ENCODE results near the gene SMARCAL1.

The SMARCAL1 gene

DNA sequence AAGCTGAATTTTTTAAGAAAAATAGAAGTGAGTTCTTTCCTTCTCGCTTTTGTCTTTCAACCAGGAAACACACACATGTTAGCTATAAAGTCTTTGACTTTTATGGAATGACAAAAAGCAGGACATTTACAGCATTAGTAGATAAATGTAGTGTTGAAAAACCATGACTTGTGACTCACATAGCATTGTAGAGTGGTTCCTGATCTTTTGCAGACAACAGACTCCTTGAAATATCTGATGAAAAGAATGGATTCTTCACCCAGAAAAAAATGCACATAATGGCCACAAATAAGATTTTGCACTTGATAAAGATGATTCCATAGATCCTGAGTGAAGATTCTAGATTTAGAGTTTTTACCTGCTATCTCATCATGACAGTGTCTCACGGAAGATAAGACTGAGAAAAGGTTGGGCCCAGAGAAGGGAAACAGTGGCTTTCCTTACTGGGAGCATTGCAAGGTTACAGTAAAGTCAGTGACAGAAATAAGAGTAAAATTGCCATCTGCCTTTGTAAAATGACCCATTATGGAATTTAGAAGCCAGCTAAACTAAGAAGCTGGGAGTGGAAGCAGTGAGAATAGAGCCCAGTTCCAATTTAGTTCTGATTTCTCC, 14.0 kb downstream of the SMARCAL1 start:
- no peak overlapping the region for H3K4me3 ChIP-seq (ENCODE audit: low read depth, low read length)
- TF ChIP-seq, protein P1, sequence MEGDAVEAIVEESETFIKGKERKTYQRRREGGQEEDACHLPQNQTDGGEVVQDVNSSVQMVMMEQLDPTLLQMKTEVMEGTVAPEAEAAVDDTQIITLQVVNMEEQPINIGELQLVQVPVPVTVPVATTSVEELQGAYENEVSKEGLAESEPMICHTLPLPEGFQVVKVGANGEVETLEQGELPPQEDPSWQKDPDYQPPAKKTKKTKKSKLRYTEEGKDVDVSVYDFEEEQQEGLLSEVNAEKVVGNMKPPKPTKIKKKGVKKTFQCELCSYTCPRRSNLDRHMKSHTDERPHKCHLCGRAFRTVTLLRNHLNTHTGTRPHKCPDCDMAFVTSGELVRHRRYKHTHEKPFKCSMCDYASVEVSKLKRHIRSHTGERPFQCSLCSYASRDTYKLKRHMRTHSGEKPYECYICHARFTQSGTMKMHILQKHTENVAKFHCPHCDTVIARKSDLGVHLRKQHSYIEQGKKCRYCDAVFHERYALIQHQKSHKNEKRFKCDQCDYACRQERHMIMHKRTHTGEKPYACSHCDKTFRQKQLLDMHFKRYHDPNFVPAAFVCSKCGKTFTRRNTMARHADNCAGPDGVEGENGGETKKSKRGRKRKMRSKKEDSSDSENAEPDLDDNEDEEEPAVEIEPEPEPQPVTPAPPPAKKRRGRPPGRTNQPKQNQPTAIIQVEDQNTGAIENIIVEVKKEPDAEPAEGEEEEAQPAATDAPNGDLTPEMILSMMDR (IDR thresholded peaks at IDR 0.05; ENCODE audit: borderline replicate concordance, insufficient read depth, low read depth, low read length) = no peak

DNA sequence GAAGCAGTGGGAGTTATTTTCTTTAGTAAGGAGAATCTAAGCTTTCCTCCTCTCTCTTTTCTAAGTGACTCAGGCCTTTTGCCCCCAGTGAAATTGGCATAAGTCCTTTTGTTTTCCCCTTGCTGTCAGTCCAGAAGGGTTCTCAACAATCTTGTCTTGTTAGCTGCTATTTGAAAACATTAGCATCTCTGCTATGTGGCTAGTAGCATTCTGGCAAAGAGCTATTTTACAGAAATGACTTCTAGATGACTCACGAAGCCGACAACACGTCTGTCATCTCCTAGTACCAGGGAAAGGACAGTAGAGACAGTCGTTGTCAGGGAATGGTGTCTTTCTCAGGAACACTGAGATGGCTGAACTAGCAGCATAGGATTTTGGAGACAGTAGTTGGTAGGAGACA, 14.7 kb downstream of the SMARCAL1 start:
- TF ChIP-seq, protein P1 (IDR thresholded peaks at IDR 0.05; ENCODE audit: borderline replicate concordance, insufficient read depth, low read depth, low read length) = no peak
- no peak overlapping the region for H3K4me3 ChIP-seq (ENCODE audit: low read depth, low read length)

DNA sequence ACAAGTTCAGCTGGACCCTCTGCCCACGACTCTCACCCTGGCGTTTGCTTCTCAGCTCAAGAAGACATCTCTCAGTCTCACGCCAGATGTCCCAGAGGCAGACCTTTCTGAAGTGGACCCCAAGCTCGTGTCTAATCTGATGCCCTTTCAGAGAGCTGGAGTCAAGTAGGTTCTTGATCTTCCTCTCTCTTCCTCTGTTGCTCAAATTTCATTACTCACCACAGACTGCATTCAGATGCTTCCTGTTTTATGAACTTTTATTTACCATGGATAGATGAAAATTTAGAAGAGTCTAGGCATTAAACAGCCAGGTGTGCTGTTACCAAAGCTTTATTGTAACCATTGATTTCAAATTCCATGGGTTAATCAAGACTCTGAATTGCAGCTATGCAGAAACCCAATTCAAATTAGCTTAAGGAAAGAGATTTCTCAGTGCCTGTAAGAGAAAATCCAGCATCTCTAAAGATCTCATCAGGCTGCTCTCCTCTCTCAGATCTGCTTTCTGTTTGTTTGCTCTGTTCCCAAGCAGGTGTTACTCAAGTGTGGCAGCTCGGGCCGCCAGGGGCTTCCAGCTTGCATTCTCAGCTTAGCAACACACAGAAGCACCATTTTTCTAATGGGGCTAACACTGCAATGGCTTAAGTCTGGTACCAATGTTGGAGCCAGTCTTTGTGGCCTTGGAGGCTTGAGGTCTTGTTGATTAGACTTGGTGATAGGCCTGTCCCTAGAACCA, 16.5 kb downstream of the SMARCAL1 start:
- H3K4me3 ChIP-seq (ENCODE audit: low read depth, low read length) = no peak overlapping the region
- TF ChIP-seq, protein P1 (IDR thresholded peaks at IDR 0.05; ENCODE audit: borderline replicate concordance, insufficient read depth, low read depth, low read length) = no peak

DNA sequence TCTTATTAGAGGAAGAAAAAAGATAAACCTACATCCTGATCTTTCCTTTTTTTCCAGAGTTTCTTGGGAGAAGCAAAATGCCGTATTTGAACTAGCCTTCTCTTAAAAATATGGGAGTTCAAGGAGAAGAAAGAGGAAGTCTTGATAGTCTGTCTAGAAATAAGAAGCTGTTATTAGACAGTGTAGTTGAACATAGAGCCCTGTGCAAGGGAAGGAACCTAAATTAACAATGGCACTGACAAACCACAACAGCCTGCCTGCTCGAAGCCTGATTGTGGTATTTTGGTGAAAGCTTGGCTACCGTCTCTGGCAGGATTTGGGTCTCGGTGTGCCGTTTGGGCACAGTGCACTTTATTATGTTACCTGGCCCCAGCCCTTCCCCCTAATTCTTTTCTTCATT, 17.1 kb downstream of the SMARCAL1 start:
- TF ChIP-seq, protein P1 (IDR thresholded peaks at IDR 0.05; ENCODE audit: borderline replicate concordance, insufficient read depth, low read depth, low read length) = no peak
- no peak overlapping the region for H3K4me3 ChIP-seq (ENCODE audit: low read depth, low read length)

DNA sequence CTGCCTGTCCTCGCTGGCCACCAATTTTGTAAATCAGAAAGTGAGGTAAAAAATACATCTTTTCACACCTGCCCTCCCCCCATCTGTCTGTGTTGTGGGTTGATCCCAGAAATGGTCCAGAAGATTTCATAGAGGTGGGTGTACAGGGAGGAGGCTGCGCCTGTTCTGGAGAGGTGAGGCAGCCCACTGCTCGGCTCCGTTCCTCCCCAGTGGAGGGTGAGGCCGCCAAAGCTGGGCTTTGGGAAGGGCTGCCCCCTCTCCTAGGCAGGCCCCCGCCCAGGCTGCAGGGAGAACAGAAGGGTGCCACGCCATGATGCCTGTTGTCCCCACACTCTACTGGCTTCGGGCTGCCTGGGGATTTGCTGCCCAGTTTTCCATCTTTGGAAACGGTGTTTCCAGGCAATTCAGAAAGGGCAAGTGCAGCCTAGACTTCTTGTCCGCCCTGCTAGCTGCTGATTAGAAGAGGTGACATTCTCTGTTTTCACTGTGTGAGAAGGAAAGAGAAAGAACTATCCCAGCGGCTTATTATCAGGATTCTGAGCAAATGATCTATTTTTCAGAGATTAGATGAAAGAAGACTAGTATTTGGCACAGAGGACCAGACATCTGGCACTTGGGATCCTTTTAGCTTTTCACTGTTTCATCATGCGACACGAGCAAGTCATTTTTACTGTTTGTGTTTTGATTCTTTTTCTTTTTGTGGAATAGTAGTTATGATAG, 18.7 kb downstream of the SMARCAL1 start:
- no peak overlapping the region for H3K4me3 ChIP-seq (ENCODE audit: low read depth, low read length)
- TF ChIP-seq, protein P1 (IDR thresholded peaks at IDR 0.05; ENCODE audit: borderline replicate concordance, insufficient read depth, low read depth, low read length) = no peak

DNA sequence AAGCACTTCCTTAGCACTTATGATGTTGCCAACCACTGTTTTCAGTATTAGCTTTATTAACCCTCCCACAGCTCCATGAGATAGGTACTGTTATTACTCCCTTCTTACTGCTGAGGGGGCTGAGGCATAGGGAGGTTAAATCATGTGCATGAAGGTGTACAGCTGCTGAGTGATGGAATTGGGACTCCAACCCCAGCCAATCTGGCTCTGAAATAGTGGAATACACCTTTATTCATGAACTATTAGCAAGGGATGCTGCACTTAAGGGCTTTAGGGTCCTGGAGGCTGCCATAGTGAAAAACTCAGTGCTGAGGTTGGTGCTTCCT, 19.2 kb downstream of the SMARCAL1 start:
- TF ChIP-seq, protein P1 (IDR thresholded peaks at IDR 0.05; ENCODE audit: borderline replicate concordance, insufficient read depth, low read depth, low read length) = no peak
- H3K4me3 ChIP-seq (ENCODE audit: low read depth, low read length) = no peak overlapping the region

Data from GM12875 (cell line).